Body of pancreas (tissue), 4 donors: ENCODE measurements around the gene FLNC. TPM values are rescaled to one million over a fixed set of nuclear protein-coding genes. Genes with fewer than 3 reads are reported as not detected.

ENCODE experiments used
- ATAC-seq: fragments of 150-250 bp; one replicate; pipeline ENCODE4 v1.9.1; 2016
- DNase-seq, 4 donors: peaks; one replicate each; pipeline ENCODE4 v3.0.0-alpha.2; 2019
- H3K27ac ChIP-seq, 4 donors: fragments of 200-600 bp; sonication (generic); 1 replicate in 3 of 4; 2 replicates in 1 of 4; pipeline versions ENCODE4 v1.5.1 to v1.6.1; 2016 to 2019; ENCODE audit warnings: mild to moderate bottlenecking in 1 of 4, mixed read lengths in 1 of 4, moderate library complexity in 1 of 4
- H3K27me3 ChIP-seq, 2 donors: fragments of 200-600 bp; sonication (generic); one replicate each; pipeline ENCODE4 v1.6.0; 2016; ENCODE audit warnings: mild to moderate bottlenecking in 1 of 2
- H3K36me3 ChIP-seq, 2 donors: fragments of 200-600 bp; sonication (generic); replicated peaks in 1 of 2; 2 replicates each; pipeline ENCODE4 v1.5.1; 2016; ENCODE audit warnings: low read depth in 2 of 2; ENCODE audit not compliant: insufficient read depth in 1 of 2
- H3K4me1 ChIP-seq: fragments of 200-600 bp; sonication (generic); one replicate; pipeline ENCODE4 v1.6.0; 2016
- H3K4me3 ChIP-seq, 2 donors: fragments of 200-600 bp; sonication (generic); 1 replicate in 1 of 2; 2 replicates in 1 of 2; pipeline ENCODE4 v1.5.1; 2016 to 2019
- H3K9me3 ChIP-seq, 3 donors: fragments of 200-600 bp; sonication (generic); 1 replicate in 2 of 3; 2 replicates in 1 of 3; pipeline ENCODE4 v1.5.1; 2016
- CTCF ChIP-seq, 7 experiments: fragments of 450-650 bp in 4 of 7; fragments of 200-600 bp in 3 of 7; sonication (generic) in 3 of 7; IDR thresholded peaks; one replicate each; pipeline ENCODE4 v1.5.1; 2016 to 2019; ENCODE audit warnings: antibody characterized with exemption in 7 of 7
- POLR2A ChIP-seq, 3 donors: fragments of 450-650 bp; IDR thresholded peaks; one replicate each; pipeline ENCODE4 v1.6.1; 2016; ENCODE audit warnings: antibody characterized with exemption in 3 of 3, mild to moderate bottlenecking in 2 of 3
- WGBS, 2 donors: methylation state at CpG; one replicate each; pipeline ENCODE4 v1.1.5; 2017; 5-methylcytosine and 5-hydroxymethylcytosine counted together
- intact Hi-C: fragments of 100-400 bp; cut with DNase I; formaldehyde crosslinking; loops from one replicate; pipeline ENCODE4 v1.15.1; 2023
- total RNA-seq, 2 donors: library from RNA; depleted of rRNA; stranded (reverse); fragments of >200 nt; gene quantifications; one replicate each; pipeline ENCODE4 v1.1.0, GENCODE V29; 2016

Gene FLNC
- total RNA-seq, 2 donors from 2014 or later, result 1.8 to 4.0 TPM

- no peak for ATAC-seq
- Histone ChIP-seq H3K36me3 (no peaks in the 10 kb centered on the region), H3K4me1 (no peaks in the 10 kb centered on the region), H3K27ac (no peak overlapping the region), H3K9me3 (no peaks in the 10 kb centered on the region), H3K27me3 (no peaks in the 10 kb centered on the region), H3K4me3 (no peak overlapping the region)
- no peak for DNase-seq
- WGBS, 2 donors, result 87 to 95% methylated on average over 3 of the region's 3 CpGs
- intact Hi-C loops, result no loop called here
- TF ChIP-seq CTCF (IDR thresholded peaks at IDR 0.05) (no peak), POLR2A (IDR thresholded peaks at IDR 0.05) (no peak)
Measured at GRCh38 chr7:128800567-128800966, 29.6 kb upstream of the FLNC start.

- ATAC-seq, result no peak
- H3K4me1 ChIP-seq, result no peaks in the 10 kb centered on the region
- H3K27me3 ChIP-seq, result no peaks in the 10 kb centered on the region
- intact Hi-C loops, result no loop called here
- TF ChIP-seq POLR2A (IDR thresholded peaks at IDR 0.05) (no peak), CTCF (IDR thresholded peaks at IDR 0.05) (no peak)
- WGBS, 2 donors, result 85 to 88% methylated on average over 9 of the region's 9 CpGs
- no peak overlapping the region for H3K4me3 ChIP-seq
- no peak for DNase-seq
- no peaks in the 10 kb centered on the region for H3K9me3 ChIP-seq
- H3K27ac ChIP-seq, result no peak overlapping the region
- H3K36me3 ChIP-seq, result no peaks in the 10 kb centered on the region
Measured at GRCh38 chr7:128801003-128801402, 29.2 kb upstream of the FLNC start.

- Histone ChIP-seq H3K27ac (no peak overlapping the region), H3K9me3 (no peaks in the 10 kb centered on the region), H3K4me1 (no peaks in the 10 kb centered on the region), H3K4me3 (no peak overlapping the region), H3K27me3 (no peaks in the 10 kb centered on the region), H3K36me3 (no peaks in the 10 kb centered on the region)
- ATAC-seq, result no peak
- no peak for DNase-seq
- intact Hi-C loops, result no loop called here
- TF ChIP-seq POLR2A (IDR thresholded peaks at IDR 0.05) (no peak), CTCF (IDR thresholded peaks at IDR 0.05) (no peak)
- 84 to 86% methylated on average over 2 of the region's 2 CpGs for WGBS, 2 donors
Measured at GRCh38 chr7:128801667-128802418, 28.4 kb upstream of the FLNC start.

GRCh38 chr7:128804484-128804883 is 25.7 kb upstream of the FLNC start:
- H3K4me3 ChIP-seq, result no peak overlapping the region
- intact Hi-C loops, result no loop called here
- DNase-seq (no peak), ATAC-seq (no peak)
- peaks cover 4% of the 10 kb centered on the region for H3K4me1 ChIP-seq
- H3K27ac ChIP-seq, result no peak overlapping the region
- 79 to 90% methylated on average over 6 of the region's 6 CpGs for WGBS, 2 donors
- no peaks in the 10 kb centered on the region for H3K36me3 ChIP-seq
- H3K9me3 ChIP-seq, result no peaks in the 10 kb centered on the region
- no peaks in the 10 kb centered on the region for H3K27me3 ChIP-seq
- TF ChIP-seq CTCF (IDR thresholded peaks at IDR 0.05) (no peak), POLR2A (IDR thresholded peaks at IDR 0.05) (no peak)

GRCh38 chr7:128805225-128805624 is 25.0 kb upstream of the FLNC start:
- intact Hi-C loops, result no loop called here
- Histone ChIP-seq H3K36me3 (no peaks in the 10 kb centered on the region), H3K4me1 (peaks cover 4% of the 10 kb centered on the region), H3K27me3 (no peaks in the 10 kb centered on the region), H3K9me3 (no peaks in the 10 kb centered on the region), H3K4me3 (no peak overlapping the region), H3K27ac (no peak overlapping the region)
- 86 to 88% methylated on average over 5 of the region's 5 CpGs for WGBS, 2 donors
- ATAC-seq (no peak), DNase-seq (no peak)
- no peak for TF ChIP-seq POLR2A (IDR thresholded peaks at IDR 0.05)
- no peak for TF ChIP-seq CTCF (IDR thresholded peaks at IDR 0.05)
